ENCODE results near the gene LARGE1. TPM values are rescaled to one million over a fixed set of nuclear protein-coding genes. Genes with fewer than 3 reads are reported as not detected.
A peak's percentile ranks its signal among the peaks of the same experiment; 100 is the strongest.

The LARGE1 gene
- total and polyA plus RNA-seq, 7 donors: 14.9 to 91.6 (median 46.1) TPM

- H3K36me3 ChIP-seq (ENCODE audit: insufficient read depth in 1 of 2, low read depth in 1 of 2): no peaks in the 10 kb centered on the region
- intact Hi-C loops (cut with DNase I): loop anchor here in 1 of 2 donors (5.0 kb wide), 1 partner anchor 1582 kb away; no protein-coding TSS in a partner anchor
- H3K9me3 ChIP-seq: no peaks in the 10 kb centered on the region
- TF ChIP-seq CTCF (IDR thresholded peaks at IDR 0.05): no peak
- no peak overlapping the region for H3K4me3 ChIP-seq
- H3K27me3 ChIP-seq (ENCODE audit: insufficient read depth in 3 of 3, low read length in 2 of 3): no peaks in the 10 kb centered on the region
- WGBS, 3 donors: 77 to 88% (median 83%) methylated on average over 11 of the region's 11 CpGs
- no peak overlapping the region for H3K27ac ChIP-seq
- H3K4me1 ChIP-seq: peaks cover 29% of the 10 kb centered on the region
- ATAC-seq: no peak
- no peak for DNase-seq
Observed at GRCh38 chr22:33723915-33724314, 196.4 kb downstream of the LARGE1 start.

- no peaks in the 10 kb centered on the region for H3K36me3 ChIP-seq (ENCODE audit: insufficient read depth in 1 of 2, low read depth in 1 of 2)
- peaks cover 24% of the 10 kb centered on the region for H3K4me1 ChIP-seq
- no peak for TF ChIP-seq CTCF (IDR thresholded peaks at IDR 0.05)
- WGBS, 3 donors: 82 to 90% (median 88%) methylated on average over 9 of the region's 9 CpGs
- no peaks in the 10 kb centered on the region for H3K9me3 ChIP-seq
- ATAC-seq: no peak
- H3K4me3 ChIP-seq: no peak overlapping the region
- no peak overlapping the region for H3K27ac ChIP-seq
- DNase-seq: no peak
- no peaks in the 10 kb centered on the region for H3K27me3 ChIP-seq (ENCODE audit: insufficient read depth in 3 of 3, low read length in 2 of 3)
- intact Hi-C loops (cut with DNase I): loop anchor here in 1 of 2 donors (5.0 kb wide), 1 partner anchor 1581 kb away; no protein-coding TSS in a partner anchor
Observed at GRCh38 chr22:33722816-33723215, 197.5 kb downstream of the LARGE1 start.

- no peaks in the 10 kb centered on the region for H3K27me3 ChIP-seq (ENCODE audit: insufficient read depth in 3 of 3, low read length in 2 of 3)
- H3K9me3 ChIP-seq: no peaks in the 10 kb centered on the region
- WGBS, 3 donors: 85 to 93% (median 87%) methylated on average over 9 of the region's 9 CpGs
- TF ChIP-seq CTCF (IDR thresholded peaks at IDR 0.05): no peak
- H3K27ac ChIP-seq: no peak overlapping the region
- intact Hi-C loops (cut with DNase I): loop anchor here in 1 of 2 donors (5.0 kb wide), 1 partner anchor 1578 kb away; no protein-coding TSS in a partner anchor
- no peak overlapping the region for H3K4me3 ChIP-seq
- DNase-seq: no peak
- no peaks in the 10 kb centered on the region for H3K4me1 ChIP-seq
- no peak for ATAC-seq
- no peaks in the 10 kb centered on the region for H3K36me3 ChIP-seq (ENCODE audit: insufficient read depth in 1 of 2, low read depth in 1 of 2)
Observed at GRCh38 chr22:33720166-33720878, 200.0 kb downstream of the LARGE1 start.

GRCh38 chr22:33717694-33718396 lies 202.4 kb downstream of the LARGE1 start:
- intact Hi-C loops (cut with DNase I): no loop called here
- 87 to 96% (median 88%) methylated on average over 5 of the region's 5 CpGs for WGBS, 3 donors
- H3K4me1 ChIP-seq: no peaks in the 10 kb centered on the region
- DNase-seq: no peak
- H3K36me3 ChIP-seq (ENCODE audit: insufficient read depth in 1 of 2, low read depth in 1 of 2): no peaks in the 10 kb centered on the region
- no peak overlapping the region for H3K4me3 ChIP-seq
- peaks cover 3% of the 10 kb centered on the region for H3K9me3 ChIP-seq
- no peak for TF ChIP-seq CTCF (IDR thresholded peaks at IDR 0.05)
- no peak overlapping the region for H3K27ac ChIP-seq
- H3K27me3 ChIP-seq (ENCODE audit: insufficient read depth in 3 of 3, low read length in 2 of 3): no peaks in the 10 kb centered on the region
- peak in 2 of 4 donors; percentile 41 to 45 for ATAC-seq
